GM20431 (cell line): ENCODE results near the gene GRM4.

ENCODE experiments used
- in situ Hi-C: fragments of 300-500 bp; cut with MseI, MboI; formaldehyde crosslinking; loops from one replicate; pipeline ENCODE4 v1.15.0; 2020; ENCODE audit warnings: low sequenced_read_pairs; ENCODE audit not compliant: unreplicated experiment

GRM4 gene

GRCh38 chr6:34144581-34145160, 1.2 kb downstream of the GRM4 start:
- in situ Hi-C loops: no loop called here

GRCh38 chr6:34143884-34144580, 1.9 kb downstream of the GRM4 start:
- in situ Hi-C loops: no loop called here

GRCh38 chr6:34143196-34143883, 2.5 kb downstream of the GRM4 start:
- in situ Hi-C loops: no loop called here

GRCh38 chr6:34142061-34142998, 3.6 kb downstream of the GRM4 start:
- in situ Hi-C loops: no loop called here

GRCh38 chr6:34140075-34140474, 5.8 kb downstream of the GRM4 start:
- in situ Hi-C loops: no loop called here

GRCh38 chr6:34138914-34139510, 6.9 kb downstream of the GRM4 start:
- in situ Hi-C loops: no loop called here

- in situ Hi-C loops: no loop called here
Measured at GRCh38 chr6:34138191-34138590, 7.7 kb downstream of the GRM4 start.

GRCh38 chr6:34135541-34135940, 10.3 kb downstream of the GRM4 start:
- in situ Hi-C loops: no loop called here

GRCh38 chr6:34132486-34133185, 13.3 kb downstream of the GRM4 start:
- in situ Hi-C loops: no loop called here

- in situ Hi-C loops: no loop called here
Measured at GRCh38 chr6:34131326-34132290, 14.3 kb downstream of the GRM4 start.

- in situ Hi-C loops: no loop called here
Measured at GRCh38 chr6:34130862-34131261, 15.0 kb downstream of the GRM4 start.

- in situ Hi-C loops: no loop called here
Measured at GRCh38 chr6:34129753-34130152, 16.1 kb downstream of the GRM4 start.

- in situ Hi-C loops: no loop called here
Measured at GRCh38 chr6:34128045-34128444, 17.8 kb downstream of the GRM4 start.

GRCh38 chr6:34126419-34126818, 19.5 kb downstream of the GRM4 start:
- in situ Hi-C loops: no loop called here

- in situ Hi-C loops: no loop called here
Measured at GRCh38 chr6:34125939-34126338, 19.9 kb downstream of the GRM4 start.

GRCh38 chr6:34120953-34121675, 24.8 kb downstream of the GRM4 start:
- in situ Hi-C loops: no loop called here

- in situ Hi-C loops: no loop called here
Measured at GRCh38 chr6:34115915-34116314, 30.0 kb downstream of the GRM4 start.

GRCh38 chr6:34115403-34115795, 30.5 kb downstream of the GRM4 start:
- in situ Hi-C loops: no loop called here
